ENCODE measurements around the gene SORBS1.

Gene SORBS1

GRCh38 chr10:95314192-95314918 is 246.8 kb downstream of the SORBS1 start:
- DNase-seq (ENCODE audit: low spot score): no peak

GRCh38 chr10:95312986-95313495 is 248.1 kb downstream of the SORBS1 start:
- no peak for DNase-seq (ENCODE audit: low spot score)

DNA sequence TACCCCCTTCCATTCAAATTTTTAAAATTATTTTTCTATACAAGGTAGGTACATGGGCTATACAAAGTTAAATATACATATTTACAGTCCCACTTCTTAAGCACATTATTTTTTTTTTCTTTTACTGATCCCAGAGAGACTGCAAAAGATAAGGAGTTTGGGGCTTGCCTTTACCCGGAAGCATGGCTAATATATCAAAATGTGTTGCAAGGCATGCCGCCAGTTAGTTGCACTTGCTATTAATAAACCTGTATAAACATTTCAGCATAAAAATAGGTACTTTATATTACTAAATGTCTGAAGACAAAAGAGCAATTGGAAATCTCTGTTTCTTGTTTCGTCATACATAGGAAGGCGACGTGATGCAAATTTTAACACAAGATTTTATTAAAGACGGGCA is 248.9 kb downstream of the SORBS1 start:
- no peak for DNase-seq (ENCODE audit: low spot score)

GRCh38 chr10:95309958-95310357 is 251.2 kb downstream of the SORBS1 start:
- DNase-seq (ENCODE audit: low spot score): no peak

DNA sequence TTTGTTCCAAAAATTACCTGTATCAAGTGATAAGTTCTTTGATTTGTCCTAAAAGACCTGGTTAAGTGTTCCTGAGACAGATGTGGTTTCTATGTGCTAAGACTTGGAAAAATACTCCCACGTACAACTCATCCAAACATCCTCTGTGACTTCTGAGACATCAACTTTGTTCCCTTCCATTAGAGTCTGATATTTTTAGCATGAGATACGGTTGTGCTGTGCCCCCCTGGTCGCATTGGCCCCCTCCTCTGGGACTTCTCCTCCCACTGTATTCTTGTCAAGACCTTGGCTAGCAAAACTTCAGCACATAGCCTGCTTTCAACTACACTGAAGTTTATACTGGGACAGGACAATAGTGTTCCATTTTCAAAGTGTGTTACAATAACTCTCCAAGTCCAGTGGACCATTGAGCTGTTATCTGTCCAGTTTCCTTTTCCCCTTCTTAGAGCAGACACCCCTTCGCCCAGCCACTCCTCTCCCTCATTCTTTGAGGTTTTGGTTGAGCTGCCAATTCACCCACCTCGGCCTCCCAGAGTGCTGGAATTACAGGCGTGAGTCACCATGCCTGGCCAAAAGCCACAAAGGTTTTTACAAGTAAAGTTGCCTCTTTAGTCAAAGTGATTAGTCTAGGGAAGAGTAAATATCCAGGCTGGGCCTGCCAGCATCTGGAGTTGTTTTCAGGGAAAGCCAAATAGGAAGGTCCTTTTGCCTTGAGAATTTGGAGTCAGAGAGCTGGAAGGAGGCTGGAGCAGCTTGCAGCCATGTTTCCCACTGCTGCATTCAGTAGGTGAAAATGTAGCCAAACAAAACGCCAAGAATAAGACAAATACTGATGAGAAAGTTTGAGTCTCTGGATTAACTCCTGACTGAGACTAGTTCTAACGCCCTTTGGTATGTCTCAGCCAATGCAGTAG is 252.5 kb downstream of the SORBS1 start:
- no peak for DNase-seq (ENCODE audit: low spot score)

GRCh38 chr10:95306851-95307250 is 254.3 kb downstream of the SORBS1 start:
- no peak for DNase-seq (ENCODE audit: low spot score)

DNA sequence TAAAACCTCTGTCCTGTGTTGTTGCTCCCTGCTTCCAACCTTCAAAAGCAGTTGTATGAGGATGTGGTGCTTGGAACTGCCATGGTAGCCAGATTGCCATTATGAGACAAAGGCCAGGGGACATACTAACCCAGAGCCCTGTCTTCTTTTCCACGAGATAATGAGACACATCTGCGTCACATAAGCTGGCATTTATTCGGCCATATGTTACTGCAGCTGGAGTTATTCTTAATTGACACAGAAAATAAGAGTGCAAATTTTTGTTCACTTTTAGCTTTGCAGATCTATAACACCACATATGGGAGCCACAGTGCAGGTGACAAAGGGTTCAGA is 254.9 kb downstream of the SORBS1 start:
- no peak for DNase-seq (ENCODE audit: low spot score)

GRCh38 chr10:95305606-95306317 is 255.4 kb downstream of the SORBS1 start:
- no peak for DNase-seq (ENCODE audit: low spot score)

DNA sequence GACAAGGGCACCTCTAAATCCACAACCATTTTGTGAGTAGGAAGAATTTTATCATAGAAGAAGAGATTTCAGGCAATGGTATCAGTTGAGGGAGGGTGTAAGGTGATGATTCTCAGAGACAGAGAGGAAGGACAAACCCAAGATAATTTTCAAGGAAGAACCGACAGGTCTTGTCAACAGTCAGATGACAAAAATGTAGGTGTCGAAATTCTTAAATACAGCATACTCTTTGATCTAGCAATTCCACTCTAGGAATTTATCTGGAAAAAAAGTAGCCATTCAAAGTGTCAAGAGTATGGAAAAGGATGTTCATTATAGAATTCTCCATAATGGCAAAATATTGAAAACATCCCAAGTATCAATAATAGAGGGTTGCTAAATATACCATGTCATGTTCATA is 256.2 kb downstream of the SORBS1 start:
- no peak for DNase-seq (ENCODE audit: low spot score)

DNA sequence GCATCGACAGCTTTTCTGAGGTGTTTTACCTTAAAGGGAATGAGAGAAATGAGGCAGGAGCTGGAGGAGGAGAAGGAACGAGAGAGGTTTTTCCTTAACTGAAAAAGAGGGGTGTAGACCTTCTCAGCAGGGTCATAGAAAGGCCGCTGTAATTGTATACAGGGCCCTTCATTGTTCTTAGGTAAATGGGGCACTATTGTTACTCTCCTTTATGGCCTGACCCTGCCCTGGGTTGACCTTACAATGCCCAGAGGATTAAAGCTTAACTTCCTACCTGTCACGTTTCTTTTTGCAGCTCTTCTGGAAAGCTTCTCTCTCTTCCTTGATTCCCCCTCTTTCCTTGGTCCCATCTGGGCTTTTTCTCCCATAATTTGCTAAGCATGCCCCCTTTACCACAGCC is 256.7 kb downstream of the SORBS1 start:
- no peak for DNase-seq (ENCODE audit: low spot score)

DNA sequence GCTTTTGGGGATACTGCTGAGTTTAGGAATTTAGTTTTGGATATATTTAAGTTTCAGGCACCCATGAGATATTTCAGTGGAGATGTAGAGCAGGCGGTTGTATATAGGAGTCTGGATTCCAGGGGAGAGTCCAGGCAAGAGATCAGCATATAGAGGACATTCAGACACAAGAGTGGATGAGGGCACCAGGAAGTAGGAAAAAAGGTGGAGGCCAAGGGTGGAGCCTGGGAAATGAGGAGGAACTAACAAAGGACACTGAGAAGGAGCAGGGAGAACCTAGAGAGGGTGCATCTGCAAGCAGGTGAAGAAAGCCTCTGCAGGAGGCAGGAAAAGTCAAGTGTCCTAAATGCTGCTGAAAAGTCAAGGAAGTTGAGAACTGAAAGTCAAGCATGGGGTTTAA is 257.2 kb downstream of the SORBS1 start:
- DNase-seq (ENCODE audit: low spot score): no peak

DNA sequence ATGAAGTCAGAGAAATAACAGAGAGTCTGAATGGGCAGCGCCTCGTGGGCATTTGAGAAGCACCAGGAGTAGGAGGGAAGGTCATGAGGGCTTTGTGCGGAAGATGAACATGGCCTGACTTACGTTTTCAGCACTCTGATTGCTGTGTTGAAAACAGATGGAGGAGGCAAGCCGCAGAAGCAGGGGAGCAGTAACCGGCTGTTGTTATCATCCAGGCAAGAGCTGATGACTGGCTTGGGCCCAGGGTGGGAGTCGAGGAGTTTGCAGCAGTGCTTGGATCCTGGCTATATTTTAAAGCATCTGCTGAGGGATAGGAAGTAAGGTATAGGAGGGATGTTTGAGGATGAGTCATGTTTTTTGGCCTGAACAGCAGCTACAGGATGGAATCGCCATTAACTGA is 257.6 kb downstream of the SORBS1 start:
- DNase-seq (ENCODE audit: low spot score): no peak

DNA sequence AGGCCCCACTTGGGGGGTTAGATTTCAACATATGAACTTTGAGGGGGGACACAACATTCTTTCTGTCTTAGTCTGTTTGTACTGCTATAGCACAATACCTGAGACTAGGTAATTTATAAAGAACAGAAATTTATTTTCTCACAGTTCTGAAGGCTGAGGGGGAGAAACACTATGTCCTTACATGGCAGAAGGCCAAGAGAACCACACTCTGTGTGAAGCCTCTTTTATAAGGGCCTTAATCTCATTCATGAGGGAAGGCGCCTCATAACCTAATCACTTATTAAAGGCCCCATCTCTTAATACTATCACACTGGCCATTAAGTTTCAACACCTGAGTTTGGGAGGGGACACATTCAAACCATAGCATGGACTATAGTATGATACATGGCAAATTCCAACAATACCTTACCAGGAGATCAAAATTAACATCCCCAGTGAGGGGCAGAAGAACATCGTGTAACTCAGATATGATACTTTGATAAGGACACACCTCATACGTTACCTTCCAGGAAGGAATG is 261.1 kb downstream of the SORBS1 start:
- no peak for DNase-seq (ENCODE audit: low spot score)

- no peak for DNase-seq (ENCODE audit: low spot score)
Observed at GRCh38 chr10:95297402-95297801, 263.8 kb downstream of the SORBS1 start.

- no peak for DNase-seq (ENCODE audit: low spot score)
Observed at GRCh38 chr10:95296764-95297163, 264.4 kb downstream of the SORBS1 start.

GRCh38 chr10:95295031-95295755 is 266.0 kb downstream of the SORBS1 start:
- DNase-seq (ENCODE audit: low spot score): peak; percentile 95

GRCh38 chr10:95293631-95294030 is 267.5 kb downstream of the SORBS1 start:
- DNase-seq (ENCODE audit: low spot score): no peak

DNA sequence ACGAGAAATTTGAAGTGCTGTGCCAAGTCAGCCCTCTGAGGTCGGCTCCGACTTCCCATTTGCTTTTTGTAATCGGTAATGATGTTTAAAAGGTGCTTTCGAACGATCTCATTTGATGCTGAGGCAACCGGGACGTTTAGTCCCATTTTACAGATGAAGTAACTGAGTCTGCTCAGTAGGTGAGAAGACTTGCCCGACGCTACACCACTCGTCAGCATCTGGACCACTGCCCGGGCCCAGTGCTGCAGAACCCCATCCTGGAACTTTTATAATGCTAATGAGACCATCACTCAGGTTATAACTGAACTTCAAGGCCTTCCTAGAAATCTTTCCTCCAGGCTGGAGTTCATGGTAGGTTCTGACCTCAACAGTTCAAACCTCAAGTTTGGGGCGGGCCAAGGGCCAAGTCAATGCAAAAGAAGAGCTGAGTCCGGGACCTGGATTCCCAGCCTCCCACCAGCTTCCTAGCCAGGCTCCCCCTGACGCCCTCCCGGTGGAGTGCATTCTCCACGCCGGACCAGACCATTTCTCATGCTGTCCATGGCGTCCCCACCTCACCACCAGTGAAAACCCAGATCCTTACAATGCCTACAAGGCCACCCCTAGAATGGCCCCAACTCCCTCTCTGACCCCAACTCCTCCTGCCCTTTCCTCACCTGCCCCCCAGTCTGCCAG is 269.7 kb downstream of the SORBS1 start:
- no peak for DNase-seq (ENCODE audit: low spot score)

- peak; percentile 65 for DNase-seq (ENCODE audit: low spot score)
Observed at GRCh38 chr10:95290461-95291364, 270.5 kb downstream of the SORBS1 start, which contains the start of gene PDLIM1. Gene PDLIM1, minus strand, starts transcription at chr10:95291003. Its CDS starts 88 bp downstream, at chr10:95290915.

DNA sequence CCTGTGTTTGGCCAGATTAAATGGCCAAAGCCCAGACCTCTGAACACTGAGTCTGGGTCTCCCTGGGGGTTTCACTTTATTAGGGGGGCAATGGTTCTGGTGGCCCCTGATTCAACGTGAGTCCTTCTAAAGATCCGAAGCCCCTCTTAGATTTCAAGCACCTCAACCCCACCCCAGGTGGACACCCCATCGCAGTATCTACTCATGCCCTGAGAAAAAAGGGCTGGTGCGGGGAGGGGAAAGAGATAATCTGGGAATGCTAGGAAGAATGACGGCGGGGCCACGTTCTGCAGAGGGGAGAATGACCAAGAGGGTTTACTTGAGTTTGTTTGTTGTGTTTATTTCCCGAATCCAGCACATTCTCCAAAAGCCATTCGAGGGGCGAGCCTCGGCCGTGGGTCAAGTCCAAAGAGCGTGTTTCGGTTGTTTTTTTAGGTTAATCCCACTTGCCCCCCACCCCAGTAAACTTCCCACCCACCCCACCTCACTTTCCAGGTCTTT is 271.2 kb downstream of the SORBS1 start:
- no peak for DNase-seq (ENCODE audit: low spot score)
